ENCODE measurements around the gene FHIT. TPM values are rescaled to one million over a fixed set of nuclear protein-coding genes. Genes with fewer than 3 reads are reported as not detected.

Gene FHIT
- total and polyA plus RNA-seq, 2 donors from 2014 or later = 20.2 to 61.2 TPM

- Histone ChIP-seq H3K9me3 (ENCODE audit: control insufficient read depth in 2 of 3, insufficient read depth in 1 of 3, low read length in 3 of 3) (no peaks in the 10 kb centered on the region), H3K36me3 (ENCODE audit: control insufficient read depth in 2 of 3, insufficient read depth in 3 of 3, low read length in 3 of 3) (no peaks in the 10 kb centered on the region), H3K27ac (ENCODE audit: low read depth in 2 of 2, low read length in 2 of 2) (no peak overlapping the region), H3K4me1 (ENCODE audit: control insufficient read depth in 2 of 3, insufficient read depth in 2 of 3, low read depth in 1 of 3, low read length in 3 of 3) (no peaks in the 10 kb centered on the region), H3K9ac (ENCODE audit: low read length in 3 of 3) (no peak overlapping the region), H3K4me3 (ENCODE audit: low read length in 3 of 3) (no peak overlapping the region), H3K27me3 (ENCODE audit: control insufficient read depth, insufficient read depth, low read length) (no peaks in the 10 kb centered on the region)
- DNase-seq (no peak), FAIRE-seq (no peak)
- TF ChIP-seq CTCF (IDR thresholded peaks at IDR 0.05; ENCODE audit: borderline replicate concordance, extremely low read depth, insufficient read depth) = no peak
- intact Hi-C loops (cut with DNase I) = no loop called here
Measured at GRCh38 chr3:60575718-60576272, 675.5 kb downstream of the FHIT start.

- Histone ChIP-seq H3K9me3 (ENCODE audit: control insufficient read depth in 2 of 3, insufficient read depth in 1 of 3, low read length in 3 of 3) (no peaks in the 10 kb centered on the region), H3K27me3 (ENCODE audit: control insufficient read depth, insufficient read depth, low read length) (no peaks in the 10 kb centered on the region), H3K4me1 (ENCODE audit: control insufficient read depth in 2 of 3, insufficient read depth in 2 of 3, low read depth in 1 of 3, low read length in 3 of 3) (no peaks in the 10 kb centered on the region), H3K4me3 (ENCODE audit: low read length in 3 of 3) (no peak overlapping the region), H3K27ac (ENCODE audit: low read depth in 2 of 2, low read length in 2 of 2) (no peak overlapping the region), H3K9ac (ENCODE audit: low read length in 3 of 3) (no peak overlapping the region), H3K36me3 (ENCODE audit: control insufficient read depth in 2 of 3, insufficient read depth in 3 of 3, low read length in 3 of 3) (no peaks in the 10 kb centered on the region)
- no peak for TF ChIP-seq CTCF (IDR thresholded peaks at IDR 0.05; ENCODE audit: borderline replicate concordance, extremely low read depth, insufficient read depth)
- no peak for DNase-seq
- no peak for FAIRE-seq
- intact Hi-C loops (cut with DNase I) = no loop called here
Measured at GRCh38 chr3:60574046-60574769, 677.0 kb downstream of the FHIT start.

GRCh38 chr3:60573494-60573893 is 677.8 kb downstream of the FHIT start:
- FAIRE-seq = no peak
- H3K4me1 ChIP-seq (ENCODE audit: control insufficient read depth in 2 of 3, insufficient read depth in 2 of 3, low read depth in 1 of 3, low read length in 3 of 3) = no peaks in the 10 kb centered on the region
- TF ChIP-seq CTCF (IDR thresholded peaks at IDR 0.05; ENCODE audit: borderline replicate concordance, extremely low read depth, insufficient read depth) = no peak

More at GRCh38 chr3:60573494-60573893, 677.8 kb downstream of the FHIT start:
- Histone ChIP-seq H3K27ac (ENCODE audit: low read depth in 2 of 2, low read length in 2 of 2) (no peak overlapping the region), H3K9ac (ENCODE audit: low read length in 3 of 3) (no peak overlapping the region), H3K27me3 (ENCODE audit: control insufficient read depth, insufficient read depth, low read length) (no peaks in the 10 kb centered on the region), H3K36me3 (ENCODE audit: control insufficient read depth in 2 of 3, insufficient read depth in 3 of 3, low read length in 3 of 3) (no peaks in the 10 kb centered on the region), H3K4me3 (ENCODE audit: low read length in 3 of 3) (no peak overlapping the region), H3K9me3 (ENCODE audit: control insufficient read depth in 2 of 3, insufficient read depth in 1 of 3, low read length in 3 of 3) (no peaks in the 10 kb centered on the region)
- no peak for DNase-seq
- intact Hi-C loops (cut with DNase I) = no loop called here

Data from kidney (tissue), 14 donors.